Measurements from ENCODE around the gene TIMM50.

Gene TIMM50

DNA sequence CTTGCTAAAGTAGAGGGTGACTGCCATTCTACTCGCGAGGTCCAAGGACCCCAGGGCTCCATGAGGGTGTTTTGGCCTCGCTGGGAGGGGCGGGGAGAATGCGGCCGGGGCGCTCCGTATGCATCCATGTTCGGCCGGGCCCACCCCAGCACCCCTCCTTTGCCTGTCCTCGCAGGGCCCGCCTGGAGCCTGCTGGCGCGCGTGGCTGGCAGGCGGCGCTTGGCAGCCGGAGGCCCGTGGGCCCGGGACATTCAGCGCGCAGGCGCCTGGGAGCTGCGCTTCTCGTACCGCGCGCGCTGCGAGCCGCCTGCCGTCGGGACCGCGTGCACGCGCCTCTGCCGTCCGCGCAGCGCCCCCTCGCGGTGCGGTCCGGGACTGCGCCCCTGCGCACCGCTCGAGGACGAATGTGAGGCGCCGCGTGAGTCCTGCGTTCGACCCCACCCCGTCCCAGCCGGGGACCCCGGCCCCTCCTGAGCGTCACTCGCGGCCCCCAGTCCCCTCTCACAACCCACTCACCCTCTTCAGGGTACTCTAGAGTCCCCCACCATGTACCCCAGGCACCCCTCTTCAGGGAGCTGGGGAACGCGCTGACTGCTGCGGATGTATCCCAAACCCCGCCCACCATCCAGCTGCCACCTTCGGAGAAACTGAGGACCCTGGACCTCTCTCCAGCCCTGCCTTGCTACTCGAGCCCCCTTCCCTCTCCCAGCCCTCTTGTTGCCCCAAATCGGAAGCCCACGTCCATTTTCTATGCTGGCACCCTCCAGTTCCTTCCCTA lies 22.2 kb downstream of the TIMM50 start:
- peak; percentile 86 for DNase-seq

- no peak for DNase-seq
These were observed 25.9 kb downstream of the TIMM50 start for GRCh38 chr19:39506598-39506943.

DNA sequence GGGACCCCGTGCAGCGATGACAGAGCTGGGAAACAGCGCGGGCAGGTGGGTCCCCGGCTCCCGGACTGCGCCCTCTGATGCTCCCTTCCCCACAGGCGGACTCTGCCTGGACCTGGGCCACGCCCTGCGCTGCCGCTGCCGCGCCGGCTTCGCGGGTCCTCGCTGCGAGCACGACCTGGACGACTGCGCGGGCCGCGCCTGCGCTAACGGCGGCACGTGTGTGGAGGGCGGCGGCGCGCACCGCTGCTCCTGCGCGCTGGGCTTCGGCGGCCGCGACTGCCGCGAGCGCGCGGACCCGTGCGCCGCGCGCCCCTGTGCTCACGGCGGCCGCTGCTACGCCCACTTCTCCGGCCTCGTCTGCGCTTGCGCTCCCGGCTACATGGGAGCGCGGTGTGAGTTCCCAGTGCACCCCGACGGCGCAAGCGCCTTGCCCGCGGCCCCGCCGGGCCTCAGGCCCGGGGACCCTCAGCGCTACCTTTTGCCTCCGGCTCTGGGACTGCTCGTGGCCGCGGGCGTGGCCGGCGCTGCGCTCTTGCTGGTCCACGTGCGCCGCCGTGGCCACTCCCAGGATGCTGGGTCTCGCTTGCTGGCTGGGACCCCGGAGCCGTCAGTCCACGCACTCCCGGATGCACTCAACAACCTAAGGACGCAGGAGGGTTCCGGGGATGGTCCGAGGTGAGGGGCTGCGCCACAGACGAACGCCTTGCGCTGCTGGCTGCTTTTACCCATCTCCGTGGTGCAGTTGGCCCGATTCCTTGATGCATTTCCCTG lies 26.5 kb downstream of the TIMM50 start:
- DNase-seq, result peak; percentile 75

DNA sequence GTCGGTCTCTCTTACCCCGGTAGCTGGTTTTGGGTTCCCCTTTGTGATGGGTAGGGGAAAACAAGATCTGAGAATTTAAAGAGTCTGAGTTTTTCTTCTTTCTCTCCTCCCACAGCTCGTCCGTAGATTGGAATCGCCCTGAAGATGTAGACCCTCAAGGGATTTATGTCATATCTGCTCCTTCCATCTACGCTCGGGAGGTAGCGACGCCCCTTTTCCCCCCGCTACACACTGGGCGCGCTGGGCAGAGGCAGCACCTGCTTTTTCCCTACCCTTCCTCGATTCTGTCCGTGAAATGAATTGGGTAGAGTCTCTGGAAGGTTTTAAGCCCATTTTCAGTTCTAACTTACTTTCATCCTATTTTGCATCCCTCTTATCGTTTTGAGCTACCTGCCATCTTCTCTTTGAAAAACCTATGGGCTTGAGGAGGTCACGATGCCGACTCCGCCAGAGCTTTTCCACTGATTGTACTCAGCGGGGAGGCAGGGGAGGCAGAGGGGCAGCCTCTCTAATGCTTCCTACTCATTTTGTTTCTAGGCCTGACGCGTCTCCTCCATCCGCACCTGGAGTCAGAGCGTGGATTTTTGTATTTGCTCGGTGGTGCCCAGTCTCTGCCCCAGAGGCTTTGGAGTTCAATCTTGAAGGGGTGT lies 27.2 kb downstream of the TIMM50 start:
- DNase-seq, result no peak

GRCh38 chr19:39508629-39509028 lies 28.0 kb downstream of the TIMM50 start:
- no peak for DNase-seq

DNA sequence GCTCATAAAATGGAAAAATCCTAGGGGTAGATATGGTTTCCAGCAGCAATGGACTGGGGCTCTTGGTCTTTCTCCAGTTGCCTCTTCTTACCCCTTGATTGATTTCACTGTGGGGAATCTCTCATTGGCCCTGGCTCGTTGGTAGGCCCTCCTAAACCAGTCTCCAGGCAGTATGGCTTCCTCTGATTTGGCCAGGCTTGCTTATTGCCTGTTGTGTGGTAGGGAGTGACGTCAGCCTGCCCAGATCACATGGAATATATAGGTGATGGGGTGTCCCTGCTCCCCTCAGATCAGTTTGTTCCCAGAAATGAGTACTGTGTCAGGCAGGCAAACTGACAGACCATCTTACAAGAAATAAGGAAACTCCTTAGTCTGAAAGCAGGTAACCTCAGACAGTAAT lies 28.6 kb downstream of the TIMM50 start:
- no peak for DNase-seq

DNA sequence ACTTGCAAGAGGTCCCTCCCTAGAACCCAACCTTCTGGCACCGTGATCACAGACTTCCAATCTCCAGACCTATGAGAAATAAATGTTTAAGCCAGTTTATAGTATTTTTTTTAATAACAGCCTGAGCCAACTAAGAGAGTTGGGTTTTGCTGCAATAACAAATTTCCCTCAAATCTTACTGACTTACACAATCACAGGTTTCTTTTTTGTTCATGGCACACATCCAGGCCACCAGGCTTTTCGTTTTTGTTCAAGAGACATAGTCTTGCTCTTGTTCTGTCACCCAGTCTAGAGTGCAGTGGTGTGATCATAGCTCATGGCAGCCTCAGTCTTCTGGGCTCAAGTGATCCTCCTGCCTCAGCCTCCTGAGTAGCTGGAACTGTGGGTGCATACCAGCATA lies 32.4 kb downstream of the TIMM50 start:
- no peak for DNase-seq

DNA sequence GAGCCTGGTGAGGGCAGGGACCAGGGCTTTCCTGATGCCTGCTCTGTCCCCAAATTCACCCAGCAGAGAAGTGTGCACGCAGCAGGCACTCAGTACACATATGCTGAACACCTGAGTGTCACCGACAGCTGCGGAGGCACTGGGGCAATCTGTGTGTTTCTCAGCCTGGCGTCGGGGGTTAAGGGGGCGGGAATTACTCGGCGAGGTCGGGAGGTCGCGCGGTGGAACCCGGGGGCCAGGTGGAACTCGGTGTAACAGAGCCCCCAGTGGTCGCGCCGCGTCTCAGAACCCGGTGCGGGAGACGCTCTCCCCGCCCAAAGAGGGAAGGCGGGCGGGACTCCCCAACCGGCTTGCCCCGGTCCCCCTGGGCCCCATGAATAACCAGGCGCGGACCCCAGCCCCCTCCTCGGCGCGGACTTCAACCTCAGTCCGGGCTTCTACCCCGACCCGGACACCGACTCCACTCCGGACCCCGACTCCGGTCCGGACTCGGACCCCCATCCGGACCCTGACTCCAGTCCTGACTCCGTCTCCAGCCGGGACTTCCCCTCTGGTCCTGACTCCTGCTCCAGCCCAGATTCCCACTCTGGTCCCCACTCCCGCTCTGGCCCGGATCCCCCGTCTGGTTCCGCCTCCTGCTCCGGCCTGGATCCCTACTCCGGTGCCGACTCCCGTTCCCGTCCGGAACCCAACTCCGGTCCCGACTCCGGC lies 34.4 kb downstream of the TIMM50 start, which contains the start of gene SELENOV:
TSS of gene SELENOV (plus strand) at position 300 of the 711 bp plus-strand sequence. CDS start at position 374, 74 bp downstream.
- peak; percentile 45 for DNase-seq

DNA sequence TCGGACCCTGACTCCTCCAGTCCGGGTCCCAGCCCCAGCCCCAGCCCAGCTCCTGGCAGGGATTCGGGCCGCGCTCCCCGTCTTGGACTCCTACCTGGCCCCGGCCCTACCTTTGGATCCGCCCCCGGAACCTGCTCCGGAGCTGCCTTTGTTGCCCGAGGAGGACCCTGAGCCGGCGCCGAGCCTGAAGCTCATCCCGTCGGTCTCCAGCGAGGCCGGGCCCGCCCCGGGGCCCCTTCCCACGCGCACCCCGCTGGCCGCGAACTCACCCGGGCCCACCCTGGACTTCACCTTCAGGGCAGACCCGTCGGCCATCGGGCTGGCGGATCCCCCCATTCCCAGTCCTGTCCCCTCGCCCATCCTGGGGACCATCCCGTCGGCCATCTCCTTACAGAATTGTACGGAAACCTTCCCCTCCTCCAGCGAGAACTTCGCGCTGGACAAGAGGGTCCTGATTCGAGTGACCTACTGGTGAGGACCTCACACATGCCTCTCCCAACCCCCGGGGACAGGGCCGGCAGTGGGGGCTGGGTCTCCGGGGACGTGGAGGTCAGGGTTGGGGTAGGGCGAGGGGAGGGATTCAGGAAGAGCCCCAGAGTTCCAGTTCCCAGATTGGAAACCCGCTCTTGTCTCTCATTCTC lies 35.0 kb downstream of the TIMM50 start:
- DNase-seq, result no peak

- no peak for DNase-seq
These were observed 35.6 kb downstream of the TIMM50 start for GRCh38 chr19:39516270-39516669.

- no peak for DNase-seq
These were observed 36.8 kb downstream of the TIMM50 start for GRCh38 chr19:39517432-39517831.

GRCh38 chr19:39518458-39518857 lies 37.8 kb downstream of the TIMM50 start:
- no peak for DNase-seq

DNA sequence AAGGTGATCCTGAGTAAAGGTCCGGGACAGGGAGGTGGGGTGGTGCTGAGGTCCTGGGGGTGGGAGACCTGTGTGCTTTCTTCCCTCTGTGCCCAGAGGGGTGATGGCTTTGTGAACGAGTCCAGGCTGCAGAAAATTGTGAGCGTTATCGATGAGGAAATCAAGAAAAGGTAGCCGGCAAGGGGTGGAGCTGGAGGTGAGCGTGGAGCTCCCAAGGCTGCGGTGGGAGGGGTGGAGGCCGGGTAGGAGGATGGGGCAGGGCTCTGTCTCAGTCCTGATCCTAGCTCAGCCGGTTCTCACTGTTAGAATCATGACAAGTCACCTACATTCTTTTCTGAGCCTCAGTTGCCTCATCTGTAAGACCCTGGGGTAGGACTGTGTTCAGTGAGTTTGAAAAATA lies 38.3 kb downstream of the TIMM50 start:
- DNase-seq, result no peak

DNA sequence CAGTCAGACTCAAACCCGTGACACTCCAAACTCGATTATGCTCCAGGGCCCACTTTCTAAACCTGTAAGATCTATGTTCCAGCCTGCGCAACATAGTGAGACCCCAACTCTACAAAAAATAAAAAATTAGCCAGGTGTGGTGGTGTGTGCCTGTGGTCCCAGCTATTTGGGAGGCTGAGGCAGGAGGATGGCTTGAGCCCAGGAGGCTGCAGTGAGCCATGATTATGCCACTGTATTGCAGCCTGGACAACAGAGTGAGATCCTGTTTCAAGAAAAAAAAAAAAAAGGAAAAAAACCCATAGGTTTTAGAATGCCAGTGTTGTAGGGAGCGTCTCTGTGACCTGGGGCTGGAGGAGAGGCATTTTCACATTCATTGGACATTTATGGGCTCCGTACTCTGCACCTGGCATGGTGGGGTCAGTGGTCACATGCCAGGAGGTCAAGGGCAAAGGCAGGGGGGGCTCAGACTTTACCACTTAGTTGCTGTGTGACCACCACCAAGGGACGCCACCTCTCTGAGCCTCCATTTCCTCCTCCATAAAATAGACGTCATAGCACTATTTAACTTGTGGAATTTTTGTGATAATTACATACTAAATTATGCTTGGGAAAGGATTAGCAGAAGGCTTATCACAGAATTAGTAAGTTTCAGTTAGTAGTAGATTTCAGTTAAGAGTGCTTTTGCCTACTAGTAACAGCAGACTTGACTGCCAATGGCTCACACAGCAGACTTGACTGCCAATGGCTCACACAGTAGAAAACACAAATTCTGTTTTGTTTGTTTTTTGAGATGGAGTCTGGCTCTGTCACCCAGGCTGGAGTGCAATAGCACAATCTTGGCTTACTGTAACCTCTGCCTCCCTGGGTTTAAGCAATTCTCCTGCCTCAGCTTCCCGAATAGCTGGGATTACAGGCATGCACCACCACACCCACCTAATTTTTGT lies 40.2 kb downstream of the TIMM50 start:
- no peak for DNase-seq

DNA sequence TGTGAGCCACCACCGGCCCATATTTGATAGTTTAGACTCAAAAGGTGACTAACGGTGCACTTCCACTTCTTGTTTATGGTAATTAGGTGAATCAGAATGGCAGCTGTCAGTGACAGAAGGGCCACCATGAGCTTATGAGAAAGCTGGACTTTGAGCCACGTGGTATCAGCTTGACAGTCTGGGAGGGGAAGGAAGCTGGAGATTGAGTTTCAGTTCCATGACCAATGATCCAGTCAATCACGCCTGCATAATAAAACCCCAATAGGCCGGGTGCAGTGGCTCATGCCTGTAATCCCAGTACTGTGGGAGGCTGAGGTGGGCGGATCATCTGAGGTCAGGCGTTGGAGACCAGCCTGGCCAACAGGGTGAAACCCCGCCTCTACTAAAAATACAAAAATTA lies 43.9 kb downstream of the TIMM50 start:
- DNase-seq, result no peak

GRCh38 chr19:39525205-39525604 lies 44.6 kb downstream of the TIMM50 start:
- DNase-seq, result no peak

- DNase-seq, result no peak
These were observed 51.2 kb downstream of the TIMM50 start for GRCh38 chr19:39531834-39532232.

- DNase-seq, result peak; percentile 95
These were observed 51.8 kb downstream of the TIMM50 start, which contains the start of gene EID2B for GRCh38 chr19:39532233-39533002. Gene EID2B, minus strand, starts transcription at chr19:39532852. Its CDS starts 50 bp downstream, at chr19:39532802.

GRCh38 chr19:39533003-39533512 lies 52.4 kb downstream of the TIMM50 start:
- DNase-seq, result no peak

DNA sequence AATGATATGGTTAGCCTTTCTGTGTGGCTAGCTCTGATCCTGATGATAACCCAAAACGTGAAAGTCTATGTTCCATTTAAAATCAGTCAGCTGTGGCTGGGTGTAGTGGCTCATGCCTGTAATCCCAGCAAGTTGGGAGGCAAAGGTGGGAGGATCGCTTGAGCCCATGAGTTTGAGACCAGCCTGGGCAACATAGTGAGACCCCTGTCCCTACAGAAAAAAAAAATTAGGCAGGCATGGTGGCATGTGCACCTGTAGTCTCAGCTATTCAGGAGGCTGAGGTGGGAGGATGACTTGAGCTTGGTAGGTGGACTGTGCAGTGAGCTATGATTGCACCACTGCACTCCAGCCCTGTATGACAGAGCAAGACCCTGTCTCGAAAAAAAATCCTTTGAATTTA lies 53.2 kb downstream of the TIMM50 start:
- DNase-seq, result no peak
